Activated effector memory CD4-positive, alpha-beta T cell treated with anti-CD3 and anti-CD28 coated beads, Interleukin-2, amount 50 U/mL, for 16 hours (primary cell): ENCODE data around the gene CHI3L1.
"Not testable (repeated sequence)": the region's sequence is repeated elsewhere in the genome, so short reads cannot be mapped to it uniquely, and the experiment has no call there.

Source experiments
- DNase-seq: peaks from one replicate; pipeline ENCODE4 v3.0.0-alpha.2; 2020

CHI3L1 gene

GRCh38 chr1:203186446-203187303 is at the start of gene CHI3L1:
Gene CHI3L1 (minus strand): TSS chr1:203186704. CDS start chr1:203186623, 81 bp downstream.
- DNase-seq, result peak; percentile 42

- DNase-seq, result not testable (repeated sequence)
Measured at GRCh38 chr1:203234901-203235300, 48.4 kb upstream of the CHI3L1 start.

GRCh38 chr1:203229471-203230135 is 43.1 kb upstream of the CHI3L1 start, which contains the start of gene CHIT1:
Gene CHIT1 (minus strand): TSS chr1:203229673. CDS start chr1:203229636, 37 bp downstream.
- DNase-seq, result no peak

GRCh38 chr1:203228670-203229069 is 42.2 kb upstream of the CHI3L1 start:
- DNase-seq, result no peak

- DNase-seq, result no peak
Measured at GRCh38 chr1:203227371-203228083, 41.0 kb upstream of the CHI3L1 start.

- DNase-seq, result no peak
Measured at GRCh38 chr1:203225071-203225470, 38.6 kb upstream of the CHI3L1 start.

GRCh38 chr1:203223012-203223775 is 36.7 kb upstream of the CHI3L1 start:
- no peak for DNase-seq

- no peak for DNase-seq
Measured at GRCh38 chr1:203219934-203220333, 33.4 kb upstream of the CHI3L1 start.

- no peak for DNase-seq
Measured at GRCh38 chr1:203219171-203219570, 32.7 kb upstream of the CHI3L1 start.

- DNase-seq, result no peak
Measured at GRCh38 chr1:203217668-203218067, 31.2 kb upstream of the CHI3L1 start.

GRCh38 chr1:203217139-203217655 is 30.7 kb upstream of the CHI3L1 start:
- DNase-seq, result no peak

GRCh38 chr1:203216274-203217138 is 30.0 kb upstream of the CHI3L1 start:
- peak; percentile 78 for DNase-seq

- DNase-seq, result peak; percentile 52
Measured at GRCh38 chr1:203215573-203215972, 29.1 kb upstream of the CHI3L1 start.

GRCh38 chr1:203214871-203215270 is 28.4 kb upstream of the CHI3L1 start:
- peak; percentile 49 for DNase-seq

GRCh38 chr1:203213126-203213525 is 26.6 kb upstream of the CHI3L1 start:
- DNase-seq, result peak; percentile 48

- DNase-seq, result no peak
Measured at GRCh38 chr1:203211812-203212211, 25.3 kb upstream of the CHI3L1 start.

- no peak for DNase-seq
Measured at GRCh38 chr1:203210988-203211387, 24.5 kb upstream of the CHI3L1 start.

GRCh38 chr1:203210350-203210749 is 23.8 kb upstream of the CHI3L1 start:
- no peak for DNase-seq

GRCh38 chr1:203208181-203208580 is 21.7 kb upstream of the CHI3L1 start:
- no peak for DNase-seq

GRCh38 chr1:203207751-203208150 is 21.2 kb upstream of the CHI3L1 start:
- DNase-seq, result peak; percentile 3

- DNase-seq, result no peak
Measured at GRCh38 chr1:203206129-203206687, 19.7 kb upstream of the CHI3L1 start.
